Vagina (tissue), 2 donors: ENCODE measurements around the gene CLTB. TPM values are rescaled to one million over a fixed set of nuclear protein-coding genes. Genes with fewer than 3 reads are reported as not detected.
A peak's percentile ranks its signal among the peaks of the same experiment; 100 is the strongest.

Experiments
- DNase-seq, 2 donors: peaks; one replicate each; pipeline ENCODE4 v3.0.0-alpha.2; 2017; ENCODE audit errors: extremely low spot score in 2 of 2
- H3K27ac ChIP-seq: fragments of 200-600 bp; sonication (generic); one replicate; pipeline ENCODE4 v1.5.1; 2019
- H3K27me3 ChIP-seq: fragments of 200-600 bp; sonication (generic); one replicate; pipeline ENCODE4 v1.5.1; 2019
- H3K36me3 ChIP-seq, 2 donors: fragments of 200-600 bp; sonication (generic); one replicate each; pipeline ENCODE4 v1.5.1; 2017 to 2019
- H3K4me1 ChIP-seq: fragments of 200-600 bp; sonication (generic); one replicate; pipeline ENCODE4 v1.5.1; 2019
- H3K4me3 ChIP-seq, 2 donors: fragments of 200-600 bp; sonication (generic); 1 replicate in 1 of 2; 2 replicates in 1 of 2; pipeline ENCODE4 v1.5.1; 2016 to 2019
- H3K9me3 ChIP-seq: fragments of 200-600 bp; sonication (generic); one replicate; pipeline ENCODE4 v1.5.1; 2019
- POLR2A ChIP-seq, 2 donors: fragments of 450-650 bp; IDR thresholded peaks; one replicate each; pipeline ENCODE4 v1.6.1; 2017; ENCODE audit warnings: antibody characterized with exemption in 2 of 2, mild to moderate bottlenecking in 2 of 2, moderate library complexity in 2 of 2
- POLR2AphosphoS5 ChIP-seq, 2 donors: sonication (generic); formaldehyde crosslinking; IDR thresholded peaks; one replicate each; pipeline ENCODE4 v1.9.0; 2017; ENCODE audit warnings: antibody characterized with exemption in 2 of 2, mild to moderate bottlenecking in 2 of 2, low read depth in 1 of 2; ENCODE audit not compliant: insufficient read depth in 1 of 2
- intact Hi-C: fragments of 100-400 bp; cut with DNase I; formaldehyde crosslinking; loops from one replicate; pipeline ENCODE4 v1.15.1; 2023
- total RNA-seq: library from RNA; depleted of rRNA; stranded (reverse); fragments of >200 nt; gene quantifications from one replicate; pipeline ENCODE4 v1.2.3, GENCODE V29; 2016
- TF ChIP-seq, protein P1 (sequence below), 3 experiments: fragments of 450-650 bp in 2 of 3; fragments of 200-600 bp in 1 of 3; sonication (generic) in 1 of 3; IDR thresholded peaks; one replicate each; pipeline ENCODE4 v1.5.1; 2017 to 2019; ENCODE audit warnings: antibody characterized with exemption in 3 of 3, mild to moderate bottlenecking in 2 of 3, moderate library complexity in 2 of 3

The CLTB gene
- total RNA-seq, 1 donor from 2014 or later, result 254 TPM

DNA sequence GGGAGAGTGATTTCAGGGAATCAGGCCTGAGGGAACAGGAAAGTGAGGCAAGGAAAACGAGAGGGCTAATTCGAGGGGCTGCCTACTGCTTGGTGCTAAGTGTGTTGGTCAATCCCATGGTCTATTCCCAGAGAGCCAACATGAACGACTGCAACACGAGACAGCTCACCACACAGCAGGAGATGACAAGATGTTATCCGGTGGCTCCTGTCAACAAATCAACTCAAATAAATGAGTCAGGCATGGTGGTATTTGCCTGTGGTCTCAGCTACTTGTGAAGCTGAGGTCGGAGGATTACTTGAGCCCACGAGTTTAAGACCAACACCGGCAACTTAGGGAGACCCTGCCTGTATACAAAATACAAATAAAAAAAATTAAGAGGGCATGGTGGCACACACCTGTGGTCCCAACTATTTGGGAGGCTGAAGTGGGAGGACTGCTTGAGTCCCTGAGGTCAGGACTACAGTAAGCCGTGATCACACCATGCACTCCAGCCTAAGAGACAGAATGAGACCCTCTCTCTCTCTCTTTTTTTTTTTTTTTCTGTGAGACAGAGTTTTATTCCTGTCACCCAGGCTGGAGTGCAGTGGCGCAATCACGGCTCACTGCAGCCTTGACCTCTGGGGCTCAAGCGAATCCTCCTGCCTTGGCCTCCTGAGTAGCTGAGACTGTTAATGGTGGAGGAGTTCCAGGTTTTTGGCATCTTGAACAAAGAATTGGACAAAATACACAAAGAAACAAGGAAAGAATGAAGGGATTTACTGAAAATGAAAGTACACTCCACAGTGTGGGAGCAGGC lies 22.8 kb upstream of the CLTB start:
- H3K27me3 ChIP-seq, result no peaks in the 10 kb centered on the region
- H3K4me1 ChIP-seq, result no peaks in the 10 kb centered on the region
- no peak overlapping the region for H3K4me3 ChIP-seq
- TF ChIP-seq POLR2A (IDR thresholded peaks at IDR 0.05) (no peak), POLR2AphosphoS5 (IDR thresholded peaks at IDR 0.05; ENCODE audit: insufficient read depth in 1 of 2, low read depth in 1 of 2) (no peak)
- TF ChIP-seq, protein P1, sequence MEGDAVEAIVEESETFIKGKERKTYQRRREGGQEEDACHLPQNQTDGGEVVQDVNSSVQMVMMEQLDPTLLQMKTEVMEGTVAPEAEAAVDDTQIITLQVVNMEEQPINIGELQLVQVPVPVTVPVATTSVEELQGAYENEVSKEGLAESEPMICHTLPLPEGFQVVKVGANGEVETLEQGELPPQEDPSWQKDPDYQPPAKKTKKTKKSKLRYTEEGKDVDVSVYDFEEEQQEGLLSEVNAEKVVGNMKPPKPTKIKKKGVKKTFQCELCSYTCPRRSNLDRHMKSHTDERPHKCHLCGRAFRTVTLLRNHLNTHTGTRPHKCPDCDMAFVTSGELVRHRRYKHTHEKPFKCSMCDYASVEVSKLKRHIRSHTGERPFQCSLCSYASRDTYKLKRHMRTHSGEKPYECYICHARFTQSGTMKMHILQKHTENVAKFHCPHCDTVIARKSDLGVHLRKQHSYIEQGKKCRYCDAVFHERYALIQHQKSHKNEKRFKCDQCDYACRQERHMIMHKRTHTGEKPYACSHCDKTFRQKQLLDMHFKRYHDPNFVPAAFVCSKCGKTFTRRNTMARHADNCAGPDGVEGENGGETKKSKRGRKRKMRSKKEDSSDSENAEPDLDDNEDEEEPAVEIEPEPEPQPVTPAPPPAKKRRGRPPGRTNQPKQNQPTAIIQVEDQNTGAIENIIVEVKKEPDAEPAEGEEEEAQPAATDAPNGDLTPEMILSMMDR (IDR thresholded peaks at IDR 0.05), result no peak
- intact Hi-C loops, result no loop called here
- H3K36me3 ChIP-seq, result no peaks in the 10 kb centered on the region
- DNase-seq, result no peak
- H3K9me3 ChIP-seq, result no peaks in the 10 kb centered on the region
- no peak overlapping the region for H3K27ac ChIP-seq

DNA sequence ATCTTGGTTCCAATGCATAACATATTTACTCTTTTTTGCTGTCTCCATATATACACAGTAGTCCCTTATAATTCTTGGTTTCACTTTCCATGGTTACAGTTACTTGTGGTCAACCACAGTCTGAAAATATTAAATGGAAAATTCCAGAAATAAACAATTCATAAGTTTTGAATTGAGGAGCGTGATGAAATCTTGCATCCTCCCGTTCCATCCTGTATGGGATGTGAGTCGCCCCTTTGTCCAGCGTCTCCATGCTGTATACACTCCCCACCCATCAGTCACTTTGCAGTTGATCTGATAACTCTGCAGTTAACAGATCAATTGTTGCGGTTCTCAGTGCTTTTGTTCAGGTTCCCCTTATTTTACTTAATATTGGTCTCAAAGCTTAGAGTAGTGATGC lies 20.3 kb upstream of the CLTB start:
- intact Hi-C loops, result no loop called here
- no peaks in the 10 kb centered on the region for H3K36me3 ChIP-seq
- no peaks in the 10 kb centered on the region for H3K27me3 ChIP-seq
- no peaks in the 10 kb centered on the region for H3K9me3 ChIP-seq
- TF ChIP-seq, protein P1 (IDR thresholded peaks at IDR 0.05), result no peak
- TF ChIP-seq POLR2A (IDR thresholded peaks at IDR 0.05), result no peak
- TF ChIP-seq POLR2AphosphoS5 (IDR thresholded peaks at IDR 0.05; ENCODE audit: insufficient read depth in 1 of 2, low read depth in 1 of 2), result no peak
- DNase-seq, result peak in 1 of 2 donors; percentile 3
- no peak overlapping the region for H3K27ac ChIP-seq
- H3K4me3 ChIP-seq, result no peak overlapping the region
- no peaks in the 10 kb centered on the region for H3K4me1 ChIP-seq

DNA sequence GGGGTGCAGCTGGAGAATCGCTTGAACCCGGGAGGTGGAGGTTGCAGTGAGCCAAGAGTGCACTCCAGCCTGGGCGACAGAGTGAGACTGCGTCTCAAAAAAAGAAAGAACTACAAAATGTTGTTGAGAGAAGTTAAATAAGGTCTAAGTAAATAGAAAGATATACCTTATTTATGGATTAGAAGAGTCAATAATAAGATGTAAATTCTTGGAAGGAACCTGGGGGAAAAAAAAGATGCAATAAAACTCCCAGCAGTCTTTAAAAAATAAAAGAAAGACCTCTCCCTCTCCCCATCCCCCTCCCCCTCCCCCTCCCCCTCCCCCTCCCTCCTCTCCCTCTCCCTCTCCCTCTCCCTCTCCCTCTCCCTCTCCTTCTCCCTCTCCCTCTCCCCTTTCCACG lies 16.4 kb upstream of the CLTB start:
- Histone ChIP-seq H3K27ac (no peak overlapping the region), H3K27me3 (no peaks in the 10 kb centered on the region), H3K36me3 (no peaks in the 10 kb centered on the region), H3K9me3 (no peaks in the 10 kb centered on the region), H3K4me1 (no peaks in the 10 kb centered on the region), H3K4me3 (no peak overlapping the region)
- intact Hi-C loops, result no loop called here
- TF ChIP-seq, protein P1 (IDR thresholded peaks at IDR 0.05), result no peak
- TF ChIP-seq POLR2A (IDR thresholded peaks at IDR 0.05) (no peak), POLR2AphosphoS5 (IDR thresholded peaks at IDR 0.05; ENCODE audit: insufficient read depth in 1 of 2, low read depth in 1 of 2) (no peak)
- no peak for DNase-seq

DNA sequence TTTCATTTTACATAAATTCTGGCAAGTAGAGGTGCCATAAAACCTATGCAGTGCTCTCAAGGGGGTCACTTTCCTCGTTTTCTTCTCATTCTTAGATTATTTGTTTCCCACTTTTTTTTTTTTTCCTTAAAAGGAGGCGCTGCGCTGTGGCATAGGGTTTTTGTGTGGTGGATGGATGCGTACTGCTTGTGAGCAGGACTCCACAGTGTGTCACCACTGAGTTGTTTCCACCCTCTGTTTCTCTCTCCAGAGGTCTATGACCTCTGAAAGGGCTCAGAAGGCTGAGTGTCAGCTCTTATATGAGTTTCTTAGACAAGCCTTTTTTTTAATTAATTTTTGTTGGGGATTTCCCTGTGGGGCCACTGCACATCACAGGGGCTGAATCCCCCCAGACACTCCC lies 13.6 kb upstream of the CLTB start:
- Histone ChIP-seq H3K27me3 (no peaks in the 10 kb centered on the region), H3K4me3 (no peak overlapping the region), H3K27ac (no peak overlapping the region), H3K9me3 (no peaks in the 10 kb centered on the region), H3K4me1 (no peaks in the 10 kb centered on the region), H3K36me3 (no peaks in the 10 kb centered on the region)
- DNase-seq, result no peak
- intact Hi-C loops, result no loop called here
- TF ChIP-seq POLR2AphosphoS5 (IDR thresholded peaks at IDR 0.05; ENCODE audit: insufficient read depth in 1 of 2, low read depth in 1 of 2) (no peak), POLR2A (IDR thresholded peaks at IDR 0.05) (no peak)
- TF ChIP-seq, protein P1 (IDR thresholded peaks at IDR 0.05), result no peak

DNA sequence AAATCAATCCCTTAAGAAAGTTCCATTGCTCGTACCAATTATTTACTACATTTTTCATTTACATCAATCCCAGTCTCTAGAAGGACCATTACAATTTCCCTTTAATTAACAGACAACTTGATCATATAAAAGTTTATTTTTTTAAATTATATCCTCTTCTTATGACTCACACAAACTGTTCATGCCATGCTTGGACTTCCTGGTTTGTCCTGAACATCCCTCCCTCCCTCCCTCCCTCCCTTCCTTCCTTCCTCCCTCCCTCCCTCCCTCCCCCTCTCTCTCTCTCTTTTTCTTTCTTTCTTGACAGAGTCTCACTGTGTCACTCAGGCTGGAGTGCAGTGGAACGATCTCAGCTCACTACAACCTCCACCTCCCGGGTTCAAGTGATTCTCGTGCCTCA lies 11.6 kb upstream of the CLTB start:
- Histone ChIP-seq H3K4me1 (no peaks in the 10 kb centered on the region), H3K27ac (no peak overlapping the region), H3K27me3 (no peaks in the 10 kb centered on the region), H3K4me3 (no peak overlapping the region), H3K36me3 (no peaks in the 10 kb centered on the region), H3K9me3 (no peaks in the 10 kb centered on the region)
- no peak for DNase-seq
- TF ChIP-seq, protein P1 (IDR thresholded peaks at IDR 0.05), result no peak
- TF ChIP-seq POLR2AphosphoS5 (IDR thresholded peaks at IDR 0.05; ENCODE audit: insufficient read depth in 1 of 2, low read depth in 1 of 2), result no peak
- no peak for TF ChIP-seq POLR2A (IDR thresholded peaks at IDR 0.05)
- intact Hi-C loops, result no loop called here
